NCI-H2227 (cell line): Measurements from ENCODE around the gene FAM237B.

Experiments
- DNase-seq: peaks from one replicate; lab custom pipeline; 2025; ENCODE audit not compliant: unreplicated experiment; lab: John Stamatoyannopoulos, UW

FAM237B gene

GRCh38 chr7:90298145-90299038 lies 22.7 kb downstream of the FAM237B start:
- peak; percentile 29 for DNase-seq

GRCh38 chr7:90290244-90291113 lies 30.6 kb downstream of the FAM237B start:
- no peak for DNase-seq

- no peak for DNase-seq
These were observed 33.0 kb downstream of the FAM237B start for GRCh38 chr7:90288154-90288553.

GRCh38 chr7:90276033-90276728 lies 44.9 kb downstream of the FAM237B start:
- no peak for DNase-seq

- DNase-seq, result no peak
These were observed 46.9 kb downstream of the FAM237B start for GRCh38 chr7:90274161-90274560.

- no peak for DNase-seq
These were observed 48.9 kb downstream of the FAM237B start for GRCh38 chr7:90272242-90272641.

- DNase-seq, result no peak
These were observed 49.4 kb downstream of the FAM237B start for GRCh38 chr7:90271753-90272152.

- DNase-seq, result no peak
These were observed 50.5 kb downstream of the FAM237B start for GRCh38 chr7:90270431-90271178.

- no peak for DNase-seq
These were observed 51.9 kb downstream of the FAM237B start for GRCh38 chr7:90269163-90269562.

GRCh38 chr7:90267263-90267858 lies 53.7 kb downstream of the FAM237B start:
- no peak for DNase-seq

GRCh38 chr7:90266808-90267207 lies 54.3 kb downstream of the FAM237B start:
- DNase-seq, result no peak
